Stimulated activated CD8-positive, alpha-beta memory T cell treated with anti-CD3 and anti-CD28 coated beads, Interleukin-15, amount 100 ng/mL, for 1 hour (primary cell): ENCODE data around the gene WDR93.

Source experiments
- DNase-seq: peaks from one replicate; pipeline ENCODE4 v3.0.0-alpha.2; 2020; ENCODE audit warnings: low read depth

The WDR93 gene

GRCh38 chr15:89749526-89749925 is 58.9 kb downstream of the WDR93 start:
- DNase-seq, result no peak

GRCh38 chr15:89749951-89750559 is 59.4 kb downstream of the WDR93 start:
- DNase-seq, result no peak

GRCh38 chr15:89750560-89751542 is 60.2 kb downstream of the WDR93 start, which contains the start of gene MESP1:
Gene MESP1, minus strand, starts transcription at chr15:89751249. Its CDS starts 18 bp downstream, at chr15:89751231.
- DNase-seq, result peak; percentile 68

- no peak for DNase-seq
These were observed 61.1 kb downstream of the WDR93 start for GRCh38 chr15:89751748-89752147.

- no peak for DNase-seq
These were observed 63.2 kb downstream of the WDR93 start for GRCh38 chr15:89753855-89754254.

GRCh38 chr15:89754361-89755154 is 63.9 kb downstream of the WDR93 start:
- no peak for DNase-seq

- DNase-seq, result no peak
These were observed 65.1 kb downstream of the WDR93 start for GRCh38 chr15:89755701-89756100.

GRCh38 chr15:89756897-89757296 is 66.3 kb downstream of the WDR93 start:
- no peak for DNase-seq

GRCh38 chr15:89758283-89758682 is 67.7 kb downstream of the WDR93 start:
- DNase-seq, result no peak

- no peak for DNase-seq
These were observed 68.4 kb downstream of the WDR93 start for GRCh38 chr15:89758981-89759380.

- DNase-seq, result no peak
These were observed 69.2 kb downstream of the WDR93 start for GRCh38 chr15:89759835-89760234.

GRCh38 chr15:89760303-89761008 is 69.8 kb downstream of the WDR93 start:
- peak; percentile 41 for DNase-seq

- no peak for DNase-seq
These were observed 70.6 kb downstream of the WDR93 start for GRCh38 chr15:89761009-89761831.

GRCh38 chr15:89761929-89762328 is 71.3 kb downstream of the WDR93 start:
- DNase-seq, result no peak

GRCh38 chr15:89765694-89766093 is 75.1 kb downstream of the WDR93 start:
- no peak for DNase-seq

GRCh38 chr15:89766357-89767311 is 76.0 kb downstream of the WDR93 start:
- no peak for DNase-seq

- no peak for DNase-seq
These were observed 76.9 kb downstream of the WDR93 start for GRCh38 chr15:89767411-89767915.

- DNase-seq, result no peak
These were observed 77.5 kb downstream of the WDR93 start for GRCh38 chr15:89768071-89768500.

- no peak for DNase-seq
These were observed 78.8 kb downstream of the WDR93 start for GRCh38 chr15:89769366-89769765.
